NCI-H1694 (cell line): ENCODE measurements around the gene LMBRD2.

Experiments used
- DNase-seq: peaks from one replicate; lab custom pipeline; 2025; lab: John Stamatoyannopoulos, UW

Gene LMBRD2

GRCh38 chr5:36105819-36106218 lies 45.9 kb downstream of the LMBRD2 start:
- DNase-seq, result no peak

GRCh38 chr5:36099748-36100147 lies 51.9 kb downstream of the LMBRD2 start:
- no peak for DNase-seq

DNA sequence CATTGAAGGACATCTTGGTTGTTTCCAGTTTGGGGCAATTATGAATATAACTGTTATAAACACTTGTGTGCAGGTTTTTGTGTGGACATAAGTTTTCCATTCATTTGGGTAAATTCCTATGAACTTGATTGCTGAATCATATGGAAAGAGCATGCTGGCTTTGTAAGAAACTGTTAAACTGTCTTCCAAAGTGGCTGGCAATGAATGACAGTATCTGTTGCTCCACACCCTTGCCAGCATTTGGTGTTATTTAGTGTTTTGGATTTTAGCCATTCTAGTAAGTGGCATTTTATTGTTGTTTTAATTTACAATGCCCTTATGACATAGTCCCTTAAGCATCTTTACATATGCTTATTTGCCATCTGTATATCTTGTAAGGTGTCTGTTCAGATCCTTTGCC lies 55.2 kb downstream of the LMBRD2 start:
- no peak for DNase-seq

DNA sequence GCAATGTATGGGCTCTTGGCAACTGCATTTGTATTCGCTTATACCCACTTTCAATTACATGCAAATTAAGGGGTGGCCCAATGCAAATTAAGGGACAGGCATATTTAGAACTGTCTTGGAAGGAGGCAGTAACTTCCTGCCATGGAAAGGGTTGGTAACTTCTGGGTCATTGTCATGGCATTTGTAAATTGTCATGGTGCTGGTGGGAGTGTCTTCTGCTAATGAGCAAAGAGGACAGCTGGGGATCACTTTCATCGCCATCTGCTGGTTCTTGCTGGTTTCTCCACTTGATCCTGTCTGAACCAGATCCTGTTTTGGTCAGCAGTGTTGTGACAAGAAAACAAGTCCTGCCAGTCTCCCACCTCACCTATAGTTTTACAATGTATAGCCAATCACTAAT lies 61.7 kb downstream of the LMBRD2 start:
- peak; percentile 42 for DNase-seq

GRCh38 chr5:36079200-36079781 lies 72.4 kb downstream of the LMBRD2 start:
- peak; percentile 79 for DNase-seq

- DNase-seq, result no peak
These were observed 73.3 kb downstream of the LMBRD2 start for GRCh38 chr5:36078430-36078829.

GRCh38 chr5:36073595-36074216 lies 78.0 kb downstream of the LMBRD2 start:
- peak; percentile 46 for DNase-seq

GRCh38 chr5:36070687-36071571 lies 80.8 kb downstream of the LMBRD2 start:
- no peak for DNase-seq

GRCh38 chr5:36068751-36069281 lies 82.9 kb downstream of the LMBRD2 start:
- no peak for DNase-seq

GRCh38 chr5:36066540-36067210 lies 85.0 kb downstream of the LMBRD2 start, which contains the start of gene UGT3A2:
Gene UGT3A2, minus strand, starts transcription at chr5:36066882. Its CDS starts 93 bp downstream, at chr5:36066789.
- no peak for DNase-seq

GRCh38 chr5:36066001-36066539 lies 85.6 kb downstream of the LMBRD2 start:
- DNase-seq, result no peak

- peak; percentile 35 for DNase-seq
These were observed 91.2 kb downstream of the LMBRD2 start for GRCh38 chr5:36060420-36060887.

GRCh38 chr5:36059571-36060419 lies 91.9 kb downstream of the LMBRD2 start:
- no peak for DNase-seq

- DNase-seq, result no peak
These were observed 92.9 kb downstream of the LMBRD2 start for GRCh38 chr5:36058776-36059175.

DNA sequence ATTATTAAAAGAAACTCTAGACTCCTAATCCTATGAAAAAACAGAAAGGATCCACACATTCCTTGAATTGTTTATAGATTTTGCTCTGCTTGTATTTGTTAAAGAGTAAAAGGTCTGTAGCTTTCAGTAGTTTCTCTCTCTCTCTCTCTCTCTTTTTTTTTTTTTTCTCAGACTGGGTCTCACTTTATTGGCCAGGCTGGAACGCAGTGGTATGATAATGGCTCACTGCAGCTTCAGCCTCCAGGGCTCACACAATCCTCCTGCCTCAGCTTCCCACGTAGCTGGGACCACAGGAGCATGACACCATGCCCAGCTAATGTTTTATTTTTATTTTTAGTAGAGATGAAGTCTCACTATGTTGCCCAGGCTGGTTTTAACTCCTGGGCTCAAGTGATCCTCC lies 94.3 kb downstream of the LMBRD2 start:
- no peak for DNase-seq

GRCh38 chr5:36056422-36056821 lies 95.3 kb downstream of the LMBRD2 start:
- no peak for DNase-seq

- DNase-seq, result no peak
These were observed 95.7 kb downstream of the LMBRD2 start for GRCh38 chr5:36055984-36056383.

- DNase-seq, result peak; percentile 59
These were observed 97.0 kb downstream of the LMBRD2 start for GRCh38 chr5:36054647-36055046.

- DNase-seq, result no peak
These were observed 99.1 kb downstream of the LMBRD2 start for GRCh38 chr5:36052538-36052937.

GRCh38 chr5:36049949-36050348 lies 101.7 kb downstream of the LMBRD2 start:
- DNase-seq, result no peak
